Activated naive CD4-positive, alpha-beta T cell treated with anti-CD3 and anti-CD28 coated beads for 36 hours (primary cell): ENCODE results near the gene TM4SF4. TPM values are rescaled to one million over a fixed set of nuclear protein-coding genes. Genes with fewer than 3 reads are reported as not detected.

Source experiments
- CTCF ChIA-PET: fragments of 350-600 bp; sonication (Branson Sonifier 250); formaldehyde crosslinking; loops from one replicate; lab custom pipeline; 2021; ENCODE audit warnings: antibody characterized with exemption; lab: Charles Lee
- DNase-seq: peaks from one replicate; pipeline ENCODE4 v3.0.0-alpha.2; 2020
- H3K27ac Mint-ChIP-seq: one replicate; pipeline ENCODE4 v1.8.0; 2021; ENCODE audit warnings: mild to moderate bottlenecking, mixed read lengths
- H3K27me3 Mint-ChIP-seq: one replicate; pipeline ENCODE4 v1.8.0; 2021; ENCODE audit warnings: low read depth, mixed read lengths
- H3K36me3 Mint-ChIP-seq: one replicate; pipeline ENCODE4 v1.8.0; 2021; ENCODE audit warnings: low read depth, mixed read lengths
- H3K4me1 Mint-ChIP-seq: one replicate; pipeline ENCODE4 v1.8.0; 2021; ENCODE audit warnings: low read depth, mixed read lengths
- H3K4me3 Mint-ChIP-seq: one replicate; pipeline ENCODE4 v1.8.0; 2021; ENCODE audit warnings: mild to moderate bottlenecking, moderate library complexity, mixed read lengths
- H3K9me3 Mint-ChIP-seq: one replicate; pipeline ENCODE4 v1.8.0; 2021; ENCODE audit warnings: mixed read lengths
- intact Hi-C: fragments of 100-400 bp; cut with micrococcal nuclease; formaldehyde crosslinking; loops from one replicate; pipeline ENCODE4 v1.15.1; 2023
- total RNA-seq, 2 experiments: library from RNA; stranded (reverse); gene quantifications; one replicate each; pipeline ENCODE4 v1.2.3, GENCODE V29; 2021

TM4SF4 gene
- total RNA-seq, 2 experiments from 2014 or later = not detected

DNA sequence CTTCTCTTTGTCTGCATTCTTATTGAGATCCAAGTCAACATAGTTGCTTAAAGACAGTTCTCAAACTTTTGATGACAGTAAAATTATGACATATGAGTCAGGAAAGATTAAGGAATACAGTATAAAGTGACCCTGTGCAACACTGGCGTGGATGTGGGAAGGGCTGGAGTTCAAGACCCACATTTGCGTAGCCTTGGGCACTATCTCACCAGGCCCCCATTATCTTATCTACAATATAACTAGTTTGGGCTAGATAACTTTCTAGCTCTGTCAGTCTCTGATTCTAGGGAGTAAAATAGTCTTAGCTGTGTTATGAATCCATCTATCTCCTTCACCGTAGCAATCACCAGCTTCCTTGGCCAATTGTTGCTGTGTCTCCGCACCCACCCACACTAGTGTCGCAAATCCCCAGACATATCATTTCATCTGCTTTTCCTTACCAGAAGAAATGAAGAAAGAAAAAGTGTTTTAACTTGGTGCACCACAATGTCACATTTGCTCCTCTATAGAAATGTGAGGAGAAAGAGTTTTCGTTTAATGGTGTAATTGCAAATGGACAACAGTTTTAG lies 14.9 kb upstream of the TM4SF4 start:
- Mint-ChIP-seq H3K27me3 (peaks cover 21% of the 10 kb centered on the region), H3K36me3 (no peaks in the 10 kb centered on the region), H3K4me1 (no peaks in the 10 kb centered on the region), H3K9me3 (no peaks in the 10 kb centered on the region), H3K27ac (no peak overlapping the region), H3K4me3 (no peak overlapping the region)
- intact Hi-C loops = no loop called here
- CTCF ChIA-PET = interaction anchor here (1.0 kb wide), 1 partner anchor 12 kb away, joined by 3 read pairs; no protein-coding TSS in a partner anchor
- DNase-seq = no peak

DNA sequence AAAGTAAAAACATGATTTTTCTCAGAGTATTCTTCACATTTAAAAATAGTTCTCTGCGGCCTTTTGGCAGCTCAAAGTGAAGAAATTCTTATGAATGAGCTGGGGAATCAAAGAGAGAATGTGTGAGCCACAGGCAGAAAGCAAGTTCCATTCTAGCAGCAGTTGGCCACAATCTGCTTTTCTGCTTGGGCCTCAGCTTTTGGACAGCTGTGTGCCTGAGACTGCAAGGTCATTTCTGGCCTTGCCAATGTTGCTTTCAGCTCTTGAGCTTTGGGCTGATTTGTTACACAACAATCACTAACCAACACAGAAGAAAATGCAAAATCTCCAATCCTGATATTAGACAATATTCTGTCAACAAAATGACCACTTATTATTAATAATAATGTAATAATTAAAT lies 14.4 kb upstream of the TM4SF4 start:
- Mint-ChIP-seq H3K4me1 (no peaks in the 10 kb centered on the region), H3K36me3 (no peaks in the 10 kb centered on the region), H3K9me3 (no peaks in the 10 kb centered on the region), H3K4me3 (no peak overlapping the region), H3K27ac (no peak overlapping the region), H3K27me3 (peaks cover 18% of the 10 kb centered on the region)
- intact Hi-C loops = no loop called here
- CTCF ChIA-PET = interaction anchor here (1.0 kb wide), 1 partner anchor 11 kb away, joined by 3 read pairs; no protein-coding TSS in a partner anchor
- no peak for DNase-seq

DNA sequence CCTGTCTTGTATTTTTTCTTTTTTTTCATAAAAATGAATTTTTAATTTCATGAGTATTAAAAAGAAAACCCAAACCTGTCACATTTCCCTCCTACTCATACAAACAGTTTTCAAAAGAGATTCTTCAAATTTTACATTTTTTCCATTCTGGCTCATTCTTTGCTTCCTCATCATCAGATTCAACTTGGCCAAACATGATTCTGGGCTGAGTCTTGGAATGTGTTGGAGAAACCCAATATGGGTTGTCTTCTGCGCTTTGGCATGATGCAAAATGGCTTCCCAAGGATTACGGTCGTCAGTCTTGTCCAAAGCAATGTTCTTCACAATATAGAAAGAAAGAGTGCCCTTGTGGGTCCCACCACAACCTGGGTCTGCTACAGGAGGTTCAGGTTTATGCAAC lies 12.4 kb upstream of the TM4SF4 start:
- Mint-ChIP-seq H3K4me1 (no peaks in the 10 kb centered on the region), H3K9me3 (no peaks in the 10 kb centered on the region), H3K36me3 (no peaks in the 10 kb centered on the region), H3K27ac (no peak overlapping the region), H3K4me3 (no peak overlapping the region), H3K27me3 (peaks cover 10% of the 10 kb centered on the region)
- CTCF ChIA-PET = no interaction called here
- no peak for DNase-seq
- intact Hi-C loops = no loop called here

DNA sequence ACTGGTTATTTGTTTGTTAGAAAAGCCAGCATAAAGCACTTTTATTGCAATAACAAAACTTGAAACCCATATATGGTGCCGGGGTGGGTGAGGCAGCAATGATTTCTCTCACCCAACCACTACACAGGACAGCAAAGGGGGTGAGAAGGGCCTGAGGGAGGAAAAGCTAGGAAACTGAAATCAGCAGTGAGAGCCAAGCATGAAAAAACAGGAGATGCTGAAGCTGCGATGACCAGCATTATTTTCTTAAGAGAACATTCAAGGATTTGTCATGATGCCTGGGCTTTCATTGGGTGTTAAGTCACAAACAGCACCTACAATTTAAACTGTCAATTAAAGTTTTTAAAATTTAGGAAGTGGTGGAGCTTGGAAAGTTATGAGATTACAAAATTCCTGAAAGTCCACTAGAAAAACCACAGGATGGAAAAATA lies 11.9 kb upstream of the TM4SF4 start:
- no peaks in the 10 kb centered on the region for H3K4me1 Mint-ChIP-seq
- peaks cover 10% of the 10 kb centered on the region for H3K27me3 Mint-ChIP-seq
- CTCF ChIA-PET = no interaction called here
- DNase-seq = no peak
- H3K4me3 Mint-ChIP-seq = no peak overlapping the region
- H3K36me3 Mint-ChIP-seq = no peaks in the 10 kb centered on the region
- H3K27ac Mint-ChIP-seq = no peak overlapping the region
- no peaks in the 10 kb centered on the region for H3K9me3 Mint-ChIP-seq
- intact Hi-C loops = no loop called here

DNA sequence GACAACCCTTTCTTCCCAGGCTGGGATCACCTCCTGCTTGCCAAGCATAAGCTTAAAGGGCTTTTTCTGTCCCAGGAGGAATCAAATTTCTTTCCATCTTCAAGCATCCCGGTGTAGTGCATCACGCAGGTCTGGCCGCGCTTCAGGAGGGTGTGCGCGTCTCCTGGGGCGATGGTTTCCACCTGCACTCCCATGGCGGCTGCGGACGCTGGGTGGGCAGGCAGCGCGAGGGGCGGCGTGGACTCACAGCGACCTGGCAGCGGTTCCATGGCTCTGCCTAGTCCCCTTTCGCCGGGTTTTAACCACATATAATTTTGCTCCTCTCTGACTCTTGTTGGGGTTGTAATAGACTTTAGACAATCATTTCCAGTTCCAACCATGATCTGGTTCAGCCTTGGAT lies 10.6 kb upstream of the TM4SF4 start:
- CTCF ChIA-PET = no interaction called here
- Mint-ChIP-seq H3K36me3 (no peaks in the 10 kb centered on the region), H3K27me3 (peaks cover 10% of the 10 kb centered on the region), H3K9me3 (no peaks in the 10 kb centered on the region), H3K4me1 (no peaks in the 10 kb centered on the region), H3K27ac (no peak overlapping the region), H3K4me3 (no peak overlapping the region)
- intact Hi-C loops = no loop called here
- no peak for DNase-seq

DNA sequence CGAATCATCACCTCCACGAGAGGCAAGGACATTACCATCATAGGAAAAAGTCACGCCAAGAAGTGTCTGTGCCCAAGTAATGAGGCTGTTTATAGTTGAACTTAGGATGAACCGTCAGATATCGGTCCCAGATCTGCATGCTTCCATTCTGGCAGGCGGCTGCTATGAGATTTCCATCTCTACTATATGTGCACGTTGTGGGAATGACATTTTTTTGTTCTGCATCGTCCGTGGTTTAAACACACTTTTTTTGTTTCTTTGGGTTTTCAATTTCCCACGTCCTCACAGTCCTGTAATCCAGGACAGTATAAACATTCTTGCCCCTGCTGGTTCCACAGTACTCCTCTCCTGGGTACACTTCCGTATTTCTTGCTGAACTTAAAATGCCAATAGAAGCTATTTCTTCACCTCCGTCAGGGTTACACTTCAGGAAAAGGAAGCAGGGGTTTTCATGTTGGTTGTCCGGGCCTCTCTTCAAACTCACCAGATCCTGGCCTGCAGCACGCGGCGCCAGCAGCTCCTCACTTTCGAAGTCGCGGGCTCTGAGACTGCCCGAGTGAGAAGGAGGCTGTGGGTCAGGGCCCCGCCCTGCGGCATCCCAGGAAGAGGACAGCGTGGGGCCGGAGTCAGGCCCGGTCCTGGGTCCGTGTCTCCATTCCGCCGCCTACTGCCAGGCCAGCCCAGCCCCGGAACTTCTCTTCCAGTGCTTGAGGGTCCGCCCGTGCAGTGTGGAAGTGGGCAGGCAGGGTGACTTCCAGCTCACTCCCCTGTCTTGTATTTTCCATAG lies 9.8 kb upstream of the TM4SF4 start:
- DNase-seq = no peak
- H3K36me3 Mint-ChIP-seq = no peaks in the 10 kb centered on the region
- no peaks in the 10 kb centered on the region for H3K4me1 Mint-ChIP-seq
- peaks cover 10% of the 10 kb centered on the region for H3K27me3 Mint-ChIP-seq
- no peak overlapping the region for H3K27ac Mint-ChIP-seq
- CTCF ChIA-PET = no interaction called here
- H3K4me3 Mint-ChIP-seq = no peak overlapping the region
- no peaks in the 10 kb centered on the region for H3K9me3 Mint-ChIP-seq
- intact Hi-C loops = no loop called here

DNA sequence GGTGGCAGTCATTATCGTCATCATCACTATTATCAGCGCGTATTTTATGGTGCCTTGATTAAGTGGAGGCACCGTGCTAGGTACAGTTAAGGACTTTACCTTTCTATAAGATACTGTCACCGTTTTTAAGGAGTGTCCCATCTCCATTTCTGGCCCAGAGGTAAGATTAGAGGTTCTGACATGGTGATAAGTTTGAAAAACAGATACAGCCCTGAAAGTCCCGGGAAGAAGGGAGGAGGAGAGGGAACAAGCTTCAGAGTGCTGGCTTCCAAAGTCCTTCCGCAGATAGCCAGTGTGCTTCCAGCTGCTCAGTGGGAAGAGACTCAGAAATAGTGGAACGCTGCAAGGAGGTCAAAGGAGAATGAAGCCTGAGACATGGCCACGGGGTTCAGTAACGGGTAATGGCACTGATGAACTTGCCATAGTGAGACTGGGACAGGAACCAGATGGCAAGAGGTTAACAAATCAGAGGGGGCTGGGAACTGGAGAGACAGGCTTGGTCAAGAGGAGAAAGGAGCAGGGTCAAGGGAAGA lies 9.1 kb upstream of the TM4SF4 start:
- no peaks in the 10 kb centered on the region for H3K9me3 Mint-ChIP-seq
- intact Hi-C loops = no loop called here
- DNase-seq = no peak
- CTCF ChIA-PET = no interaction called here
- H3K27ac Mint-ChIP-seq = no peak overlapping the region
- H3K36me3 Mint-ChIP-seq = no peaks in the 10 kb centered on the region
- H3K4me1 Mint-ChIP-seq = no peaks in the 10 kb centered on the region
- no peak overlapping the region for H3K4me3 Mint-ChIP-seq
- H3K27me3 Mint-ChIP-seq = peaks cover 10% of the 10 kb centered on the region

DNA sequence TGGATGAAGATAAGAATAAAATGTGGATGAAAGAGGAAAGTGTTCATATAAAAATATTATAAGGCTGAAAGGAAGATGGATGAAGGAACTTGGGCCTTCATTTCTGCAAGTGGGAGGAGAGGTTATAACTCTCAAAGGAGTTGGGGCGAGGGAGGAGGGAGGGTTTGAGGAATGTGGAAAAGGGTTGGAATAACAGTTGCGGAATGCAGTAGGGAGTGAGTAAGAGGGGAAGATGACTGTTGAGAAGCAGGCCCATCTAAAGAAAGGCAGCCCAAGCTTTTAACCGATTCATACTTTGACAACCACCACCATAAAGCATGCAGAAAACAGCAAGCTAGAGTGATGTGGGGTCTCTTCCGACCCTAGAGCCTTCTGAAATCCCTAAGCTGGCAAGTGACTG lies 8.3 kb upstream of the TM4SF4 start:
- Mint-ChIP-seq H3K9me3 (no peaks in the 10 kb centered on the region), H3K4me1 (no peaks in the 10 kb centered on the region), H3K27me3 (peaks cover 12% of the 10 kb centered on the region), H3K4me3 (no peak overlapping the region), H3K36me3 (no peaks in the 10 kb centered on the region), H3K27ac (no peak overlapping the region)
- intact Hi-C loops = no loop called here
- DNase-seq = no peak
- CTCF ChIA-PET = no interaction called here

DNA sequence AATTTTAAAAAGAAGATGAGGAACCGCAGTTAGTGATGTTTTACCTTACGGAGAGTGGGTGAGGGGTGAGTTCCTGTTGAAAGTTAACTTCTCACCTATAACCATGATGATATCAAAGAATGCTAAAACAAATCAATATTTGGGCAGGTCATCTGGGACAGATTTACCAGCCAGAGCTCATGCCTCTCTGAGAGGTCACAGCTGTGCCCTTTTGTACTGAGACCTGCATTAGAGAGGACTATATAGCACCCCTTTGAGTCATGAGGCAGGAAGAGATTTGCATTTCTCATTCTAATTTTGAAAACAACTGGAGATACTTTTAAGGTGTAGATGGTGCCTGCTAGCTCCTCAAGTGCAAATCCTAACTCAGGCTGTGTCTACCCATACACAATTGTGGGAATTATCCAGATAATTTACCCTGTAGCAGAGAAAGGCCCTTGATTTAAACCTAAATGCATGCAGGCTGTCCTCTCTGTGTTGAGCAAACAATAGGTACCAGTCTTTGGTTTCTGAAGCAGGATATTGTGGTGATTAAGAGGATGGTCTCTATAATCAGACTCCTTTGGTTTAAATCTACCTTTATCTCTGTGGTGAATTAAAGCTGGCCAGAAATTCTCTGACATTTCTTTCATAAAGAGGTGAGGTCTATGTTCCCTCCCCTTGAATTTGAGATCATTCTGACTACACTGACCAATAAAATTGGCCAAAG lies 5.8 kb upstream of the TM4SF4 start:
- no peaks in the 10 kb centered on the region for H3K36me3 Mint-ChIP-seq
- CTCF ChIA-PET = no interaction called here
- no peaks in the 10 kb centered on the region for H3K9me3 Mint-ChIP-seq
- H3K27me3 Mint-ChIP-seq = peaks cover 5% of the 10 kb centered on the region
- no peaks in the 10 kb centered on the region for H3K4me1 Mint-ChIP-seq
- no peak overlapping the region for H3K27ac Mint-ChIP-seq
- no peak overlapping the region for H3K4me3 Mint-ChIP-seq
- intact Hi-C loops = no loop called here
- no peak for DNase-seq

DNA sequence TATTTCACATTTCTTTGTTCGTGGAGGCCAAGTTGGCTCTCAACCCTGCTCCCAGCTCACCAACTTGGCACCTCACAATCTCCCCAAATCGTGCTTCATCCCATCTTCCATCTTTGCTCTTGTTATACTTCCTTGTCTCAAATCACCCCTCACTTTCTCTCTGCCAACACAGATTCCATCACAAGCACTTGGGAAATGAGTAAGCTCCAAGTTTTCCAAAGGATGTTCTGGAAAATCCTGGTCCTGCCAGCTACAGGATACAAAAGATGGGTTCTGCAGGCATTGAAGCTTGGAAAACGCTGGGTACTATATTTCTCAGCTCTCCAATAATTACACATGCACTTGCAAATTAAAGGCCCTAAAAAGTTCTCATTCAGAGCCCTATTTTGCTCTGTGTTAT lies 4.1 kb upstream of the TM4SF4 start:
- Mint-ChIP-seq H3K27ac (no peak overlapping the region), H3K4me1 (no peaks in the 10 kb centered on the region), H3K27me3 (peaks cover 2% of the 10 kb centered on the region), H3K9me3 (no peaks in the 10 kb centered on the region), H3K36me3 (no peaks in the 10 kb centered on the region), H3K4me3 (no peak overlapping the region)
- no peak for DNase-seq
- intact Hi-C loops = no loop called here
- CTCF ChIA-PET = interaction anchor here (1.3 kb wide), 1 partner anchor 11 kb away, joined by 3 read pairs; no protein-coding TSS in a partner anchor

DNA sequence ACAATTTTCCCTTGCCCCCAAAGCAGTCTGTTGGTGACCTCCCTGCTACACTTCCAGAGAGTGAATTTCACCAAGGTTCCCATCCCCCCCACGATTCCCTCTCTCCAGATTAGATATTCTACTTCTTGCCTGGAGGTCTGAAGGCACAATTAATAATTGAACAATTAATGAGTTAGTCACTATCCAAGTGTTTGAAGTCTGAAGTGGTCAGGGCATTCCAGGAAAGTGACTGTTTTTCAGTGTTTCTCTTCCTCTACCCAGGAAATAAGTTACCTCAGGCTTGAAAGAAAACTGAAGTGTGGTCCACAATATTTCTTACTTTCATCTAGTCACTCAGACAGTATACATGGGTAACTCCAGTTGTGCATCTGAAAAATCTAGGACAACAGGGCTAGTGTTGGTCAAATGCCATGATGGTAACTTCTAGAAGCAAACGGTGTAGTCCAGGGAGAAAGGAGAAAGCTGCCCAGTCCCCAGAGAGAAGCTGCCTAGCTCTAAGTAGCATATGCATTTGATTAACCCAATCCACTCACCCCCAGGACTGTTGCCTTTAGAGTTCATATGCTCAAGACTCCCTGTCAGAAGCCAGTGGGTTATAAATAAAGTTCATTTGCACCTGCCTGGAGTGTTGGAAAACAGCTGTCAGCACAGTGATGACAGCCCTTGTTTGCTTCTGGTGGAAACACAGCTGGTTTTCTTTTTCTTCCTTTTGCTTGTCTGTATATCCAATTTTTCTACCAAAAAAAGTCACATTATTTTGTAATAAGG lies 2.3 kb upstream of the TM4SF4 start:
- Mint-ChIP-seq H3K27me3 (peaks cover 2% of the 10 kb centered on the region), H3K4me3 (no peak overlapping the region), H3K4me1 (no peaks in the 10 kb centered on the region), H3K27ac (no peak overlapping the region), H3K36me3 (no peaks in the 10 kb centered on the region), H3K9me3 (no peaks in the 10 kb centered on the region)
- intact Hi-C loops = no loop called here
- no peak for DNase-seq
- CTCF ChIA-PET = interaction anchor here (1.2 to 1.3 kb wide), 2 partner anchors 12 to 213 kb away, joined by 3 to 5 read pairs; no protein-coding TSS in a partner anchor
